Brain microvascular endothelial cell (primary cell): ENCODE data around the gene PIK3C3.

ENCODE experiments used
- DNase-seq: peaks from one replicate; pipeline ENCODE4 v3.0.0-alpha.2; 2020
- H3K27ac ChIP-seq: fragments of 250-450 bp; sonication (Bioruptor Pico); 2 replicates; pipeline ENCODE4 v1.5.1; 2020; ENCODE audit warnings: mild to moderate bottlenecking, moderate library complexity
- H3K27me3 ChIP-seq: fragments of 250-450 bp; sonication (Bioruptor Pico); replicated peaks from 2 replicates; pipeline ENCODE4 v1.5.1; 2020; ENCODE audit warnings: mild to moderate bottlenecking
- H3K36me3 ChIP-seq: fragments of 250-450 bp; sonication (Bioruptor Pico); replicated peaks from 2 replicates; pipeline ENCODE4 v1.5.1; 2020; ENCODE audit warnings: mild to moderate bottlenecking
- H3K4me3 ChIP-seq: 2 replicates; pipeline ENCODE4 v1.5.1; 2011; ENCODE audit warnings: low read depth, mild to moderate bottlenecking, control low read depth, low read length, moderate library complexity
- CTCF ChIP-seq: IDR thresholded peaks from 2 replicates; pipeline ENCODE4 v1.5.1; 2011; ENCODE audit warnings: low read depth, mild to moderate bottlenecking, moderate library complexity, low read length, control low read depth, inconsistent platforms; ENCODE audit errors: missing control alignments
- in situ Hi-C: cut with HindIII; loops from 2 replicates; pipeline ENCODE4 v1.10.0; 2017; ENCODE audit warnings: low sequenced_read_pairs, low pct_ligation_motif_present

PIK3C3 gene

GRCh38 chr18:41967680-41968079 lies 12.6 kb downstream of the PIK3C3 start:
- DNase-seq: no peak
- in situ Hi-C loops: no loop called here
- TF ChIP-seq CTCF: no peak

GRCh38 chr18:41969881-41970280 lies 14.8 kb downstream of the PIK3C3 start:
- DNase-seq: no peak
- no peak overlapping the region for H3K4me3 ChIP-seq
- no peak overlapping the region for H3K27ac ChIP-seq
- TF ChIP-seq CTCF: no peak
- peaks cover 32% of the 10 kb centered on the region for H3K36me3 ChIP-seq
- in situ Hi-C loops: no loop called here
- H3K27me3 ChIP-seq: no peaks in the 10 kb centered on the region

More at GRCh38 chr18:41967680-41968079, 12.6 kb downstream of the PIK3C3 start:
- H3K27ac ChIP-seq: no peak overlapping the region
- H3K36me3 ChIP-seq: peaks cover 35% of the 10 kb centered on the region
- no peaks in the 10 kb centered on the region for H3K27me3 ChIP-seq
- H3K4me3 ChIP-seq: no peak overlapping the region

- no peak for TF ChIP-seq CTCF
- H3K27ac ChIP-seq: no peak overlapping the region
- in situ Hi-C loops: no loop called here
These were observed 17.3 kb downstream of the PIK3C3 start for GRCh38 chr18:41972067-41972925.

GRCh38 chr18:41973983-41974382 lies 18.9 kb downstream of the PIK3C3 start:
- no peaks in the 10 kb centered on the region for H3K27me3 ChIP-seq
- peaks cover 17% of the 10 kb centered on the region for H3K36me3 ChIP-seq
- H3K27ac ChIP-seq: no peak overlapping the region
- TF ChIP-seq CTCF: no peak
- no peak overlapping the region for H3K4me3 ChIP-seq
- in situ Hi-C loops: no loop called here
- no peak for DNase-seq

More at GRCh38 chr18:41972067-41972925, 17.3 kb downstream of the PIK3C3 start:
- no peaks in the 10 kb centered on the region for H3K27me3 ChIP-seq
- no peak overlapping the region for H3K4me3 ChIP-seq
- peaks cover 25% of the 10 kb centered on the region for H3K36me3 ChIP-seq
- no peak for DNase-seq

- in situ Hi-C loops: no loop called here
- Histone ChIP-seq H3K27ac (no peak overlapping the region), H3K36me3 (peaks cover 17% of the 10 kb centered on the region), H3K27me3 (no peaks in the 10 kb centered on the region), H3K4me3 (no peak overlapping the region)
- no peak for TF ChIP-seq CTCF
- no peak for DNase-seq
These were observed 19.8 kb downstream of the PIK3C3 start for GRCh38 chr18:41974796-41975201.

- no peak for DNase-seq
- Histone ChIP-seq H3K36me3 (peaks cover 12% of the 10 kb centered on the region), H3K27me3 (no peaks in the 10 kb centered on the region), H3K27ac (no peak overlapping the region), H3K4me3 (no peak overlapping the region)
- in situ Hi-C loops: no loop called here
- no peak for TF ChIP-seq CTCF
These were observed 20.2 kb downstream of the PIK3C3 start for GRCh38 chr18:41975284-41975683.
